H9 (cell line): Measurements from ENCODE around the gene ENPP7. TPM values are rescaled to one million over a fixed set of nuclear protein-coding genes. Genes with fewer than 3 reads are reported as not detected.

ENCODE experiments used
- DNase-seq: peaks from one replicate; pipeline ENCODE4 v3.0.0-alpha.2; 2017
- H2AFZ ChIP-seq: one replicate; pipeline ENCODE4 v1.6.1; 2013; ENCODE audit warnings: mild to moderate bottlenecking, low read length, control low read depth, moderate library complexity
- H2AK5ac ChIP-seq: 2 replicates; pipeline ENCODE4 v1.6.1; 2013; ENCODE audit warnings: low read length, control low read depth, mixed read lengths; ENCODE audit not compliant: insufficient read length
- H2BK120ac ChIP-seq: one replicate; pipeline ENCODE4 v1.6.1; 2013; ENCODE audit warnings: low read depth, mild to moderate bottlenecking, low read length, control low read depth, inconsistent platforms; ENCODE audit not compliant: poor library complexity, severe bottlenecking
- H2BK12ac ChIP-seq: 2 replicates; pipeline ENCODE4 v1.6.1; 2013; ENCODE audit warnings: low read length, control low read depth, mixed read lengths, low read depth; ENCODE audit not compliant: insufficient read length
- H2BK15ac ChIP-seq: 2 replicates; pipeline ENCODE4 v1.6.1; 2013; ENCODE audit warnings: low read depth, low read length, control low read depth
- H2BK20ac ChIP-seq: one replicate; pipeline ENCODE4 v1.6.1; 2013; ENCODE audit warnings: low read depth, mild to moderate bottlenecking, low read length, control low read depth, inconsistent platforms; ENCODE audit not compliant: poor library complexity, severe bottlenecking
- H2BK5ac ChIP-seq: 2 replicates; pipeline ENCODE4 v1.6.1; 2013; ENCODE audit warnings: low read length, control low read depth, mixed read lengths; ENCODE audit not compliant: insufficient read length
- H3K14ac ChIP-seq: 2 replicates; pipeline ENCODE4 v1.6.1; 2013; ENCODE audit warnings: low read length, control low read depth; ENCODE audit not compliant: insufficient read depth
- H3K18ac ChIP-seq: 2 replicates; pipeline ENCODE4 v1.6.1; 2013; ENCODE audit warnings: low read depth, mild to moderate bottlenecking, mixed read lengths, low read length, control low read depth; ENCODE audit not compliant: insufficient read length
- H3K23ac ChIP-seq: 2 replicates; pipeline ENCODE4 v1.6.1; 2013; ENCODE audit warnings: low read length, control low read depth, mixed read lengths, low read depth; ENCODE audit not compliant: insufficient read length
- H3K23me2 ChIP-seq: 2 replicates; pipeline ENCODE4 v1.6.1; 2013; ENCODE audit warnings: low read depth, mild to moderate bottlenecking, mixed read lengths, low read length, control low read depth; ENCODE audit not compliant: insufficient read length, poor library complexity, severe bottlenecking
- H3K27ac ChIP-seq: 2 replicates; pipeline ENCODE4 v1.5.1; 2013; ENCODE audit warnings: low read length, control low read depth, mixed read lengths, low read depth; ENCODE audit not compliant: insufficient read length
- H3K27me3 ChIP-seq: 2 replicates; pipeline ENCODE4 v1.6.1; 2013; ENCODE audit warnings: low read length, control low read depth, inconsistent platforms; ENCODE audit not compliant: insufficient read depth
- H3K4ac ChIP-seq: 2 replicates; pipeline ENCODE4 v1.6.1; 2013; ENCODE audit warnings: low read depth, mild to moderate bottlenecking, control low read depth, inconsistent platforms, low read length, moderate library complexity
- H3K4me1 ChIP-seq: 2 replicates; pipeline ENCODE4 v1.6.1; 2013; ENCODE audit warnings: low read length, control low read depth, inconsistent platforms; ENCODE audit not compliant: insufficient read depth
- H3K4me2 ChIP-seq: 2 replicates; pipeline ENCODE4 v1.6.1; 2013; ENCODE audit warnings: low read length, control low read depth, mixed read lengths; ENCODE audit not compliant: insufficient read length, insufficient read depth
- H3K56ac ChIP-seq: 2 replicates; pipeline ENCODE4 v1.6.1; 2013; ENCODE audit warnings: low read depth, mild to moderate bottlenecking, mixed read lengths, low read length, control low read depth; ENCODE audit not compliant: insufficient read length
- H3K79me1 ChIP-seq: 2 replicates; pipeline ENCODE4 v1.6.1; 2013; ENCODE audit warnings: low read depth, mild to moderate bottlenecking, moderate library complexity, low read length, control low read depth, inconsistent platforms; ENCODE audit not compliant: insufficient read depth, poor library complexity, severe bottlenecking
- H3K79me2 ChIP-seq: 2 replicates; pipeline ENCODE4 v1.6.1; 2013; ENCODE audit warnings: low read length, control low read depth, inconsistent platforms; ENCODE audit not compliant: insufficient read depth
- H3K9ac ChIP-seq: 2 replicates; pipeline ENCODE4 v1.6.1; 2013; ENCODE audit warnings: low read length, control low read depth, mixed read lengths; ENCODE audit not compliant: insufficient read length; ENCODE audit errors: extremely low read depth
- H3K9me3 ChIP-seq: one replicate; pipeline ENCODE4 v1.6.1; 2013; ENCODE audit warnings: low read depth, low read length, inconsistent platforms; ENCODE audit not compliant: control insufficient read depth
- H3T11ph ChIP-seq: one replicate; pipeline ENCODE4 v1.6.1; 2013; ENCODE audit warnings: mild to moderate bottlenecking, low read length, control low read depth, inconsistent platforms
- H4K20me1 ChIP-seq: one replicate; pipeline ENCODE4 v1.6.1; 2013; ENCODE audit not compliant: control insufficient read depth, insufficient read length, insufficient read depth
- H4K5ac ChIP-seq: 2 replicates; pipeline ENCODE4 v1.6.1; 2013; ENCODE audit warnings: low read depth, mild to moderate bottlenecking, mixed read lengths, low read length, control low read depth; ENCODE audit not compliant: insufficient read length
- H4K8ac ChIP-seq: replicated peaks from 2 replicates; pipeline ENCODE4 v1.6.1; 2013; ENCODE audit warnings: low read length, control low read depth, mixed read lengths, low read depth; ENCODE audit not compliant: insufficient read length
- H4K91ac ChIP-seq: 2 replicates; pipeline ENCODE4 v1.6.1; 2013; ENCODE audit warnings: low read depth, mild to moderate bottlenecking, moderate library complexity, mixed read lengths, low read length, control low read depth; ENCODE audit not compliant: insufficient read length
- H3K27ac Mint-ChIP-seq, 3 experiments: 2 replicates in 2 of 3; 3 replicates in 1 of 3; pipeline ENCODE4 v1.8.0; 2020 to 2021; ENCODE audit warnings: mixed read lengths in 3 of 3, mild to moderate bottlenecking in 1 of 3, moderate library complexity in 1 of 3
- H3K27me3 Mint-ChIP-seq: 2 replicates; pipeline ENCODE4 v1.8.0; 2021; ENCODE audit warnings: low read depth, mild to moderate bottlenecking, moderate library complexity, mixed read lengths
- H3K36me3 Mint-ChIP-seq, 3 experiments: 2 replicates in 2 of 3; 3 replicates in 1 of 3; pipeline ENCODE4 v1.8.0; 2020 to 2021; ENCODE audit warnings: low read depth in 3 of 3, mixed read lengths in 3 of 3; ENCODE audit not compliant: insufficient read depth in 1 of 3
- H3K4me1 Mint-ChIP-seq, 2 experiments: 2 replicates each; pipeline ENCODE4 v1.8.0; 2020; ENCODE audit warnings: mixed read lengths in 2 of 2
- H3K4me3 Mint-ChIP-seq, 2 experiments: 2 replicates in 1 of 2; 3 replicates in 1 of 2; pipeline ENCODE4 v1.8.0; 2020 to 2021; ENCODE audit warnings: mild to moderate bottlenecking in 2 of 2, mixed read lengths in 2 of 2, moderate library complexity in 1 of 2
- H3K9me3 Mint-ChIP-seq, 2 experiments: 2 replicates in 1 of 2; 3 replicates in 1 of 2; pipeline ENCODE4 v1.8.0; 2020; ENCODE audit warnings: mild to moderate bottlenecking in 2 of 2, mixed read lengths in 2 of 2, moderate library complexity in 1 of 2
- CTCF ChIP-seq: fragments of 200-600 bp; sonication (generic); conservative IDR thresholded peaks from 3 replicates; pipeline ENCODE4 v1.8.0; 2021; ENCODE audit warnings: antibody characterized with exemption, mild to moderate bottlenecking
- WGBS: extraction: QIAGEN DNeasy Blood & Tissue Kit; methylation state at CpG from one replicate; pipeline ENCODE4 v1.1.7; 2013; ENCODE audit warnings: missing lambda C conversion rate, low lambda C conversion rate, mixed read lengths; ENCODE audit not compliant: insufficient read length; ENCODE audit errors: extremely low coverage; 5-methylcytosine and 5-hydroxymethylcytosine counted together
- total RNA-seq: library from RNA; stranded (reverse); gene quantifications from 2 replicates; pipeline ENCODE4 v1.2.1, GENCODE V29; 2021

Gene ENPP7
- total RNA-seq, 1 experiment from 2014 or later: not detected

GRCh38 chr17:79729761-79730160 is 982 bp upstream of the ENPP7 start:
- Histone ChIP-seq H3K4me2 (no peak overlapping the region), H3K79me2 (no peaks in the 10 kb centered on the region), H3K9ac (no peak overlapping the region), H3K27me3 (no peaks in the 10 kb centered on the region), H3K9me3 (no peaks in the 10 kb centered on the region), H2BK15ac (no peak overlapping the region), H2BK5ac (no peak overlapping the region), H3K56ac (no peak overlapping the region), H4K8ac (no peak overlapping the region), H3K23ac (no peak overlapping the region), H3K4me1 (no peaks in the 10 kb centered on the region), H3K27ac (no peak overlapping the region), H2BK120ac (no peak overlapping the region), H2AK5ac (no peak overlapping the region), H2BK12ac (no peak overlapping the region), H2BK20ac (no peak overlapping the region), H3K4ac (no peak overlapping the region), H2AFZ (no peak overlapping the region), H4K5ac (no peak overlapping the region), H3K79me1 (no peaks in the 10 kb centered on the region), H3K18ac (no peak overlapping the region), H3K14ac (no peak overlapping the region), H4K91ac (no peak overlapping the region), H3T11ph (no peak overlapping the region), H3K23me2 (no peaks in the 10 kb centered on the region), H4K20me1 (no peaks in the 10 kb centered on the region)
- Mint-ChIP-seq H3K9me3 (no peaks in the 10 kb centered on the region; a peak in 1 of 5 replicates), H3K4me1 (peaks cover 3 to 8% of the 10 kb centered on the region in 2 experiments; a peak in 2 of 4 replicates), H3K4me3 (no peak overlapping the region; a peak in 2 of 5 replicates), H3K27me3 (peaks cover 10% of the 10 kb centered on the region), H3K27ac (no peak overlapping the region), H3K36me3 (no peaks in the 10 kb centered on the region)
- DNase-seq: no peak
- TF ChIP-seq CTCF: no peak
- WGBS: no CpG with 5 or more reads among the region's 12 CpGs
